ENCODE results near the gene SDK1.

SDK1 gene

DNA sequence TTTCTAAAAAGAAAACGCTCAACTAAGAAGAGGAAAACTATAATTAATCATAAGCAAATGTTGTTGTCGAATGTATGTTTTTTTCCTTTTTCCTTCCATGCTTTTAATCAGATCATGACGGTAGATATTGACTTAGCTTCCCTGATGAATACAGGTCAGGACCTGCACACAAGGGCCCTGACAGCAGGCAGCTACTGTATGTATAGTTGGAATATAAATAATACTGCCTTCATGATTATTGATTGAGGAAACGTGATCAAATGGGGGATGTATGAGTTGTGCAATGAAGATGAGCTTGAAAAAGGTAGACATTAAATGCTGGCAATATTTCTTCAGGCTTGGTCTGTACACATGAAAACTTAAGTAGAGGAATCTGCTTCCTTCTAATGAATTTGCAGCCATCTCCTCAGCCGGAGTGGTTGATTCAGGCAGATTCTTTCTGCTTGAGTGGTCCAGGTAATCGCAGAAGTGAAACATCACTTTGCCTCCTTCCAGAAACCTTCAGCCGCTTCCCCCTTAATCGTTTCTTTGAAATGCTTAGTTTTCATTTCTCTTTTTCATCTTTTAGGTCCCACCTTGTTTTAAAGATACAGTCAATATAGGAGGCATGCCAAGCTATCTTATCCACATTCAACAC lies 656.5 kb downstream of the SDK1 start:
- Mint-ChIP-seq H3K27me3 (ENCODE audit: low read depth) (peaks cover 10% of the 10 kb centered on the region), H3K27ac (no peak overlapping the region), H3K4me3 (no peak overlapping the region), H3K9me3 (peaks cover 4% of the 10 kb centered on the region), H3K4me1 (peaks cover 23% of the 10 kb centered on the region), H3K36me3 (ENCODE audit: low read depth) (no peaks in the 10 kb centered on the region)
- TF ChIP-seq, protein P1, sequence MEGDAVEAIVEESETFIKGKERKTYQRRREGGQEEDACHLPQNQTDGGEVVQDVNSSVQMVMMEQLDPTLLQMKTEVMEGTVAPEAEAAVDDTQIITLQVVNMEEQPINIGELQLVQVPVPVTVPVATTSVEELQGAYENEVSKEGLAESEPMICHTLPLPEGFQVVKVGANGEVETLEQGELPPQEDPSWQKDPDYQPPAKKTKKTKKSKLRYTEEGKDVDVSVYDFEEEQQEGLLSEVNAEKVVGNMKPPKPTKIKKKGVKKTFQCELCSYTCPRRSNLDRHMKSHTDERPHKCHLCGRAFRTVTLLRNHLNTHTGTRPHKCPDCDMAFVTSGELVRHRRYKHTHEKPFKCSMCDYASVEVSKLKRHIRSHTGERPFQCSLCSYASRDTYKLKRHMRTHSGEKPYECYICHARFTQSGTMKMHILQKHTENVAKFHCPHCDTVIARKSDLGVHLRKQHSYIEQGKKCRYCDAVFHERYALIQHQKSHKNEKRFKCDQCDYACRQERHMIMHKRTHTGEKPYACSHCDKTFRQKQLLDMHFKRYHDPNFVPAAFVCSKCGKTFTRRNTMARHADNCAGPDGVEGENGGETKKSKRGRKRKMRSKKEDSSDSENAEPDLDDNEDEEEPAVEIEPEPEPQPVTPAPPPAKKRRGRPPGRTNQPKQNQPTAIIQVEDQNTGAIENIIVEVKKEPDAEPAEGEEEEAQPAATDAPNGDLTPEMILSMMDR (IDR thresholded peaks at IDR 0.05; ENCODE audit: unreplicated experiment in 3 of 3), result no peak

DNA sequence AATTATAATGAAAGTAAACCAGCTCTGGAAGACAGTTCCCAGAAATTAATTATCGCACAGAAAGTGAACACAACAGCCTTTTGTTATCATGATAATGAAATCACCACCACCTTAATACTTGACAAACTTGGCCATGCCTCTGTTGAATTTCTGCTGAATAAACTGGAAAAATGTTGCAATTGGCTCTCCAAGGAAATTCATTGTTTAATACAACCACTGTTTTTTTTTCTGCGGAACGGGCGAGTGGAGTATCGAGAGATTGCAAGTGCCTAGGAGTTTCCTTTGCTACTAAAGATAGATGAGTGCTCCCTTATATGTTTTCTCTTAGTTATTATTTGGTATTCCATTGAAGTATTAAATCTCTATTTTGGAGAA lies 657.0 kb downstream of the SDK1 start:
- peaks cover 10% of the 10 kb centered on the region for H3K27me3 Mint-ChIP-seq (ENCODE audit: low read depth)
- peaks cover 23% of the 10 kb centered on the region for H3K4me1 Mint-ChIP-seq
- H3K4me3 Mint-ChIP-seq, result no peak overlapping the region
- peaks cover 4% of the 10 kb centered on the region for H3K9me3 Mint-ChIP-seq
- no peak overlapping the region for H3K27ac Mint-ChIP-seq
- no peaks in the 10 kb centered on the region for H3K36me3 Mint-ChIP-seq (ENCODE audit: low read depth)
- TF ChIP-seq, protein P1 (IDR thresholded peaks at IDR 0.05; ENCODE audit: unreplicated experiment in 3 of 3), result no peak

DNA sequence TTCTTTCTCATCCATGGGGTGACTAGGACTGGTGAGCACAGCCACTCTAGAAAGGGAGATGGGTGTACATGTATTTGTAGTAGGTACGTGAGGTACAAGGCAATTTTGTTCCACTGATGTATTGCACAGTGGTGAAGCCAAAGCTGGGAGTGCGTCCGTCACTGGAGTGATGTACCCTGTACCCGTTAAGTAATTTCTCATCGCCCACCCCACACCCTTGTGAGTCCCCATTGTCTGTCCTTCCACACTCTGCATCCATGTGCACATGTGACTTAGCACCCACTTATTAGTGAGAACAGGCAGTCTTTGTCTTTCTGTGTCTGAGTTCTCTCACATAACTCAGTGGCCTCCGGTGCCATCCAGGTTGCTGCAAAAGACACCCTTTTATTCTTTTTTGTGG lies 658.3 kb downstream of the SDK1 start:
- Mint-ChIP-seq H3K4me1 (peaks cover 23% of the 10 kb centered on the region), H3K36me3 (ENCODE audit: low read depth) (peaks cover 4% of the 10 kb centered on the region), H3K4me3 (no peak overlapping the region), H3K27ac (no peak overlapping the region), H3K27me3 (ENCODE audit: low read depth) (peaks cover 10% of the 10 kb centered on the region), H3K9me3 (peaks cover 4% of the 10 kb centered on the region)
- TF ChIP-seq, protein P1 (IDR thresholded peaks at IDR 0.05; ENCODE audit: unreplicated experiment in 3 of 3), result no peak

DNA sequence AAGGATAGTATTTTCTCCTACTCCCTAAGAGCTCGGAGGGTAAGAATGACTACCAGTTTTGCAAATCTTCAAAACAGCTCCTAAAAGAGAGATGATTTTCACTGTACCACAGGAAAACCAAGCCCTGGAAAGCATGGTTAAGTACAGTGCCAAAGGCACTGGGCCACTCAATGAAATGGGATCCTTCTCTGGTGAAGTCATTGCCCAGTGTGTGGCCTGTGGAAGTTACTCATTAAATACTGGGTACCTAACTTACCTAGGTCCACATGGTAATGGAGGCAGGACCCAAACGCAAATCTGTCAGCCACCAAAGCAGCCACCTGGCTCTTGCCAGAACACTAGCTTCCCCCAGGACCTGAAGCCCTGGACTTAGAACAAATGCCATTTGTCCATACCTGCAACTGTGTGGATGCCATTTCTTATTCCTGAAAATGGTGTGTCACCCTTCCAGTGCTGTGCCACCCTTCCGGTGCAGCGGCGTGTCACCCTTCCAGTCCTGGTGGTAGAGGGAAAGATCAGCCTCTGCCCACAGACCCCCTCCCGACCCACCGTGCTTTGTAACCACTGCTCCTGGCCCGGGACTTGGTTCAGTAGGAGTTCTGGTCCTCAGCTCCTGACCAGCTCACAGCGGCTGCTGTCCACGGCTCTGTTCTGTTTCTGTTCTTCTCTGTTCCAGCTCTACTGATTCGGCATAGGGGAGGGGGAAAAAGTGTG lies 659.2 kb downstream of the SDK1 start:
- peaks cover 4% of the 10 kb centered on the region for H3K9me3 Mint-ChIP-seq
- H3K4me1 Mint-ChIP-seq, result peaks cover 19% of the 10 kb centered on the region
- no peak overlapping the region for H3K27ac Mint-ChIP-seq
- H3K27me3 Mint-ChIP-seq (ENCODE audit: low read depth), result peaks cover 10% of the 10 kb centered on the region
- H3K4me3 Mint-ChIP-seq, result no peak overlapping the region
- peaks cover 7% of the 10 kb centered on the region for H3K36me3 Mint-ChIP-seq (ENCODE audit: low read depth)
- TF ChIP-seq, protein P1 (IDR thresholded peaks at IDR 0.05; ENCODE audit: unreplicated experiment in 3 of 3), result no peak

DNA sequence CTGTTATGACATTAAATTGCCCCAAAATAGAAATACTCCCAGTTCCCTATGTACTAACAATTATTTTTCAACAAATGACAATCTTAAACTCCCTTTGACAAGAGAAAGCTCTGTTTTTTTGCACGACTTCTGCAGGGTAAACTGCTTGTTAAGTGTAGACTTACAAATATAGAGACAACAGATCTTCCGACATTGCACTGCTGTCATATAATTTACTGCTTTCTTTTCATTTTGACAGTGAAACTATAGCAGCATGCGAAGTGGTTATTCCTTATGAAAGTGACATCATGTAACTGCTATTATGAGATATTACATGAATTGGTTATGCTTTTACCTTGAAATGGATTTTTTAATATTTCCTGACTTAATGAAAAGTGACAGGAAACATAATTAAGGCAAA lies 659.9 kb downstream of the SDK1 start:
- TF ChIP-seq, protein P1 (IDR thresholded peaks at IDR 0.05; ENCODE audit: unreplicated experiment in 3 of 3), result no peak
- Mint-ChIP-seq H3K27ac (no peak overlapping the region), H3K36me3 (ENCODE audit: low read depth) (peaks cover 7% of the 10 kb centered on the region), H3K4me3 (no peak overlapping the region), H3K27me3 (ENCODE audit: low read depth) (peaks cover 3% of the 10 kb centered on the region), H3K9me3 (peaks cover 4% of the 10 kb centered on the region), H3K4me1 (peaks cover 12% of the 10 kb centered on the region)

All from nephron (organoid).